Subcutaneous adipose tissue (tissue), 4 donors: ENCODE results near the gene NONO. TPM values are rescaled to one million over a fixed set of nuclear protein-coding genes. Genes with fewer than 3 reads are reported as not detected.

Experiments used
- CTCF ChIP-seq: fragments of 450-650 bp; IDR thresholded peaks from one replicate; pipeline ENCODE4 v1.5.1; 2016; ENCODE audit warnings: low read depth, mild to moderate bottlenecking, control low read depth, antibody characterized with exemption, moderate library complexity
- total RNA-seq, 4 donors: library from RNA; depleted of rRNA; stranded (reverse); fragments of >200 nt; gene quantifications; one replicate each; pipeline ENCODE4 v1.1.0, GENCODE V29; 2016

Gene NONO
- 100 to 1,000 TPM; 127 to 235 (median 227) TPM for total RNA-seq

GRCh38 chrX:71283403-71284143, at the start of gene NONO:
Gene NONO (plus strand): TSS chrX:71283635. CDS start chrX:71290638, 7,003 bp downstream.
- TF ChIP-seq CTCF = no peak

- TF ChIP-seq CTCF = no peak
Observed at GRCh38 chrX:71235482-71235881, 48.0 kb upstream of the NONO start.

GRCh38 chrX:71236836-71237235, 46.6 kb upstream of the NONO start:
- TF ChIP-seq CTCF = no peak

GRCh38 chrX:71239781-71240180, 43.7 kb upstream of the NONO start:
- TF ChIP-seq CTCF = no peak

- TF ChIP-seq CTCF = no peak
Observed at GRCh38 chrX:71241301-71241700, 42.1 kb upstream of the NONO start.

- no peak for TF ChIP-seq CTCF
Observed at GRCh38 chrX:71244359-71245128, 38.9 kb upstream of the NONO start.

GRCh38 chrX:71245159-71245558, 38.3 kb upstream of the NONO start:
- TF ChIP-seq CTCF = no peak
